Osteocyte (in vitro differentiated cells): ENCODE measurements around the gene CKS1B. TPM values are rescaled to one million over a fixed set of nuclear protein-coding genes. Genes with fewer than 3 reads are reported as not detected.
"Not testable (repeated sequence)": the region's sequence is repeated elsewhere in the genome, so short reads cannot be mapped to it uniquely, and the experiment has no call there.

Source experiments
- DNase-seq: peaks from one replicate; pipeline ENCODE4 v3.0.0; 2021; ENCODE audit warnings: mixed read lengths; ENCODE audit not compliant: unreplicated experiment; ENCODE audit errors: extremely low spot score
- H3K27ac Mint-ChIP-seq: one replicate; pipeline ENCODE4 v1.8.0; 2021; ENCODE audit warnings: mild to moderate bottlenecking, mixed read lengths; ENCODE audit not compliant: unreplicated experiment
- H3K27me3 Mint-ChIP-seq: one replicate; pipeline ENCODE4 v1.8.0; 2021; ENCODE audit warnings: mixed read lengths; ENCODE audit not compliant: unreplicated experiment
- H3K36me3 Mint-ChIP-seq: one replicate; pipeline ENCODE4 v1.8.0; 2021; ENCODE audit warnings: mixed read lengths; ENCODE audit not compliant: unreplicated experiment
- H3K4me1 Mint-ChIP-seq: one replicate; pipeline ENCODE4 v1.8.0; 2021; ENCODE audit warnings: mixed read lengths; ENCODE audit not compliant: unreplicated experiment
- H3K4me3 Mint-ChIP-seq: one replicate; pipeline ENCODE4 v1.8.0; 2021; ENCODE audit warnings: mild to moderate bottlenecking, moderate library complexity, mixed read lengths; ENCODE audit not compliant: unreplicated experiment
- H3K9me3 Mint-ChIP-seq: one replicate; pipeline ENCODE4 v1.8.0; 2021; ENCODE audit warnings: mixed read lengths; ENCODE audit not compliant: unreplicated experiment
- CTCF ChIP-seq: fragments of 200-600 bp; sonication (generic); IDR thresholded peaks from 2 replicates; pipeline ENCODE4 v1.5.0; 2021; ENCODE audit warnings: antibody characterized with exemption, mild to moderate bottlenecking, moderate library complexity
- total RNA-seq: library from RNA; stranded (reverse); gene quantifications from 2 replicates; pipeline ENCODE4 v1.2.1, GENCODE V29; 2021

The CKS1B gene
- total RNA-seq, 1 donor from 2014 or later: 38.5 TPM

- Mint-ChIP-seq H3K4me1 (peaks cover 6% of the 10 kb centered on the region), H3K4me3 (no peak within 1 kb of the TSS), H3K27me3 (no peaks in the 10 kb centered on the region), H3K9me3 (no peaks in the 10 kb centered on the region), H3K27ac (no peak within 1 kb of the TSS), H3K36me3 (peaks cover 2% of the 10 kb centered on the region)
- peak; percentile 97 for DNase-seq
- no peak for TF ChIP-seq CTCF
Observed at GRCh38 chr1:154982897-154983648, 8.6 kb downstream of the CKS1B start, which contains the start of gene FLAD1. Gene FLAD1, plus strand, starts transcription at chr1:154983344. Its CDS starts 351 bp downstream, at chr1:154983695.

- H3K27me3 Mint-ChIP-seq: no peaks in the 10 kb centered on the region
- H3K27ac Mint-ChIP-seq: no peak overlapping the region
- no peak overlapping the region for H3K4me3 Mint-ChIP-seq
- no peak for TF ChIP-seq CTCF
- peaks cover 5% of the 10 kb centered on the region for H3K36me3 Mint-ChIP-seq
- no peaks in the 10 kb centered on the region for H3K9me3 Mint-ChIP-seq
- peaks cover 6% of the 10 kb centered on the region for H3K4me1 Mint-ChIP-seq
- no peak for DNase-seq
Observed at GRCh38 chr1:154983776-154984466, 9.4 kb downstream of the CKS1B start.

GRCh38 chr1:154986736-154987135 lies 12.3 kb downstream of the CKS1B start:
- not testable (repeated sequence) for H3K9me3 Mint-ChIP-seq, H3K27me3 Mint-ChIP-seq, DNase-seq, H3K27ac Mint-ChIP-seq, H3K4me3 Mint-ChIP-seq, H3K36me3 Mint-ChIP-seq, H3K4me1 Mint-ChIP-seq

- peaks cover 6% of the 10 kb centered on the region for H3K4me1 Mint-ChIP-seq
Observed at GRCh38 chr1:154987326-154987725, 12.8 kb downstream of the CKS1B start.

More at GRCh38 chr1:154987326-154987725, 12.8 kb downstream of the CKS1B start:
- H3K27ac Mint-ChIP-seq: no peak overlapping the region
- no peak overlapping the region for H3K4me3 Mint-ChIP-seq
- TF ChIP-seq CTCF: no peak
- H3K27me3 Mint-ChIP-seq: no peaks in the 10 kb centered on the region
- no peaks in the 10 kb centered on the region for H3K9me3 Mint-ChIP-seq
- peaks cover 4% of the 10 kb centered on the region for H3K36me3 Mint-ChIP-seq
- DNase-seq: no peak
